GM20431 (cell line): ENCODE measurements around the gene COL25A1.
"Not testable (repeated sequence)": the region's sequence is repeated elsewhere in the genome, so short reads cannot be mapped to it uniquely, and the experiment has no call there.

ENCODE experiments used
- in situ Hi-C: fragments of 300-500 bp; cut with MseI, MboI; formaldehyde crosslinking; loops from one replicate; pipeline ENCODE4 v1.15.0; 2020; ENCODE audit warnings: low sequenced_read_pairs; ENCODE audit not compliant: unreplicated experiment

The COL25A1 gene

GRCh38 chr4:108940149-108940548 lies 362.3 kb downstream of the COL25A1 start:
- in situ Hi-C loops: no loop called here

GRCh38 chr4:108937066-108937465 lies 365.4 kb downstream of the COL25A1 start:
- in situ Hi-C loops: no loop called here

GRCh38 chr4:108933925-108934324 lies 368.5 kb downstream of the COL25A1 start:
- in situ Hi-C loops: not testable (repeated sequence)

GRCh38 chr4:108933046-108933445 lies 369.4 kb downstream of the COL25A1 start:
- in situ Hi-C loops: no loop called here

- in situ Hi-C loops: no loop called here
Observed at GRCh38 chr4:108931926-108932325, 370.5 kb downstream of the COL25A1 start.

- in situ Hi-C loops: no loop called here
Observed at GRCh38 chr4:108930186-108930585, 372.3 kb downstream of the COL25A1 start.

- in situ Hi-C loops: no loop called here
Observed at GRCh38 chr4:108926781-108927180, 375.7 kb downstream of the COL25A1 start.

- in situ Hi-C loops: no loop called here
Observed at GRCh38 chr4:108926061-108926460, 376.4 kb downstream of the COL25A1 start.

GRCh38 chr4:108922191-108922590 lies 380.3 kb downstream of the COL25A1 start:
- in situ Hi-C loops: no loop called here

GRCh38 chr4:108920395-108921087 lies 381.9 kb downstream of the COL25A1 start:
- in situ Hi-C loops: no loop called here

GRCh38 chr4:108919226-108919893 lies 383.1 kb downstream of the COL25A1 start:
- in situ Hi-C loops: no loop called here

- in situ Hi-C loops: no loop called here
Observed at GRCh38 chr4:108917255-108917654, 385.2 kb downstream of the COL25A1 start.

- in situ Hi-C loops: no loop called here
Observed at GRCh38 chr4:108916638-108917037, 385.8 kb downstream of the COL25A1 start.

GRCh38 chr4:108906866-108907367 lies 395.5 kb downstream of the COL25A1 start:
- in situ Hi-C loops: no loop called here

- in situ Hi-C loops: no loop called here
Observed at GRCh38 chr4:108906006-108906405, 396.5 kb downstream of the COL25A1 start.

GRCh38 chr4:108903464-108904221 lies 398.8 kb downstream of the COL25A1 start:
- in situ Hi-C loops: no loop called here

GRCh38 chr4:108902769-108903168 lies 399.7 kb downstream of the COL25A1 start:
- in situ Hi-C loops: no loop called here

- in situ Hi-C loops: no loop called here
Observed at GRCh38 chr4:108901291-108901690, 401.2 kb downstream of the COL25A1 start.

GRCh38 chr4:108900018-108900580 lies 402.4 kb downstream of the COL25A1 start:
- in situ Hi-C loops: no loop called here

GRCh38 chr4:108893468-108893867 lies 409.0 kb downstream of the COL25A1 start:
- in situ Hi-C loops: no loop called here
